ENCODE measurements around the gene MTG2.

The MTG2 gene

DNA sequence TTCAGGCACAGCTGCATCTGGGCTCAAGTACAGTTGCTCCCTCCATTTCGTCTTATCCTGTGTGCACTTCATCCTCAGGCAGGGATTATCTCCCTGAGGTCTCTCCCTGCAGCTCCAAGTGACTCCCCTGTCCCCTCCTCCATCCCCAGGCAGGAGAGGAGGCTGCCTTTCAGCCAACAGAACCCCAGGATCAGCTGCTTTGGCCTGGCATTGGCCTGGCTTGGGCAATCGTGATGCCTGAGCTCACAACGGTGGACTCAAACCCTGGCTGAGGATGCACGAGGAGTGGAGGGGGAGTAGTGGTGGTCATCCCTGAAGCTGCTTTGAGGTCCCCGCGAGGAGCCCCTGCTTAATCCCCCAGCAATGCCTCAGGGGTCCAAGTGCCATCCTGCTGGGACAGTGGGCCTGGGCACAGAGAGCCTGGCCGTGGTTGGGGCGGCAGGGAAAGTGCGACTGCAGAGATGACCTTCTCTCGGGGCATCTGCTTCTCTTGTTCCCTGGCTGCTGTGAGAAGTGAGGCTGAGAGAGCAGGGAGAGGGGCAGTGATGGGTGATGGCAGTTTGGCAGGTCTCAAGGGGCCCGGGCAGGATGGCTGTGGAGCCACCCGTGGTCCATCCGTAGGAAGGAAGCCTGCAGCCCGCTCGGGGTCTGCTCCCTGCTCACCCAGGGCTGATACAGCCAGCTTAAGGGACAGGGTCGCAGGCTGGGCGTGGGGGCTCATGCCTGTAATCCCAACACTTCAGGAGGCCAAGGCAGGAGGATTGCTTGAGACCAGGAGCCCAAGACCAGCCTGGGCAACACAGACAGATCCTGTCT, 43.2 kb downstream of the MTG2 start:
- H3K4me3 ChIP-seq (replicated peaks; ENCODE audit: low read depth, low read length): no peak overlapping the region
- TF ChIP-seq, protein P1, sequence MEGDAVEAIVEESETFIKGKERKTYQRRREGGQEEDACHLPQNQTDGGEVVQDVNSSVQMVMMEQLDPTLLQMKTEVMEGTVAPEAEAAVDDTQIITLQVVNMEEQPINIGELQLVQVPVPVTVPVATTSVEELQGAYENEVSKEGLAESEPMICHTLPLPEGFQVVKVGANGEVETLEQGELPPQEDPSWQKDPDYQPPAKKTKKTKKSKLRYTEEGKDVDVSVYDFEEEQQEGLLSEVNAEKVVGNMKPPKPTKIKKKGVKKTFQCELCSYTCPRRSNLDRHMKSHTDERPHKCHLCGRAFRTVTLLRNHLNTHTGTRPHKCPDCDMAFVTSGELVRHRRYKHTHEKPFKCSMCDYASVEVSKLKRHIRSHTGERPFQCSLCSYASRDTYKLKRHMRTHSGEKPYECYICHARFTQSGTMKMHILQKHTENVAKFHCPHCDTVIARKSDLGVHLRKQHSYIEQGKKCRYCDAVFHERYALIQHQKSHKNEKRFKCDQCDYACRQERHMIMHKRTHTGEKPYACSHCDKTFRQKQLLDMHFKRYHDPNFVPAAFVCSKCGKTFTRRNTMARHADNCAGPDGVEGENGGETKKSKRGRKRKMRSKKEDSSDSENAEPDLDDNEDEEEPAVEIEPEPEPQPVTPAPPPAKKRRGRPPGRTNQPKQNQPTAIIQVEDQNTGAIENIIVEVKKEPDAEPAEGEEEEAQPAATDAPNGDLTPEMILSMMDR (IDR thresholded peaks at IDR 0.05; ENCODE audit: low read length, missing control alignments): no peak

DNA sequence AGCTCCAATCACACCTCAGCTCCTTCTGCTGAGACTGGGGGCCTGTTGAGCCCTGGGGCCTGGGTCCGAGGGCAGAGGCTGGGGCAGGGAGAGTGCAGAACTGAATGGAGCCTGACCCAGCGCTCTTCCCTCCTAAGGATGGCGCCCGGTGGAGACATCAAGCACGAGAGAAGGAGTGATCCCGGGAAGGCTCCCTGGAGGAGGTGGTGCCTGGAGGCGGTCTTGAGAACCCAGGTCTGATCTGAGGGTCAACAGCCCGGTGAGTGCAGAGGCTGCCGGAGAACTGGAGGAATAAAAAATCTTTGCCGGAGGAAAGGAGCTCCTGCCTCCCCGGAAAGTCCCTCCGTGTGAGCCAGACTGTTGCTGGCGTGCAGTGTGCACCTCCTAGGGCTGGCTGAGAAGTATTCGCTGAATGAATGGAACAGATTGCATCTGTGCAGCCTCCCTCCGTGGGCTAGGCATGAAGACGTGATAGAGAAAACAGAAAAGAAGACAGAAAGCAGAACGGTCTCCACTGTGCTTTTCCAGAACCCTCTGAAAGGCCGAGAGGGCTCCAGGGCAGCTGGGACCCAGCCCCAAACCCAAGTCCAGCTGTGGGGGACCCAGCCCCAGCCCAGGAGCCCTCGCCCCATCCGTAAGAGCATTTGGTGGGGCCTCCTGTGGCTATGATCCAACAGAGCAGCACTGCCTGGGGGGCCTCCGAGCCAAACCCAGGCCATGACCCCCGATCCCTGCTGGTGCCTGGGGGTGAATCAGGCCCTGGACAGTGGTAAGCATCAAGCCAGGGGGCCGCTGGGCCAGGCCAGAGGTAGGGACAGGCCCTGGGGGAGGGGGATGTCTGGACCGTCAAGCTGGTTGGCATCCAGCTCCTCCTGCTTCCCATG, 44.1 kb downstream of the MTG2 start:
- H3K4me3 ChIP-seq (replicated peaks; ENCODE audit: low read depth, low read length): no peak overlapping the region
- TF ChIP-seq, protein P1 (IDR thresholded peaks at IDR 0.05; ENCODE audit: low read length, missing control alignments): no peak
- DNase-seq (ENCODE audit: low read depth): no peak

More for the DNA sequence above, 43.2 kb downstream of the MTG2 start:
- DNase-seq (ENCODE audit: low read depth): no peak

DNA sequence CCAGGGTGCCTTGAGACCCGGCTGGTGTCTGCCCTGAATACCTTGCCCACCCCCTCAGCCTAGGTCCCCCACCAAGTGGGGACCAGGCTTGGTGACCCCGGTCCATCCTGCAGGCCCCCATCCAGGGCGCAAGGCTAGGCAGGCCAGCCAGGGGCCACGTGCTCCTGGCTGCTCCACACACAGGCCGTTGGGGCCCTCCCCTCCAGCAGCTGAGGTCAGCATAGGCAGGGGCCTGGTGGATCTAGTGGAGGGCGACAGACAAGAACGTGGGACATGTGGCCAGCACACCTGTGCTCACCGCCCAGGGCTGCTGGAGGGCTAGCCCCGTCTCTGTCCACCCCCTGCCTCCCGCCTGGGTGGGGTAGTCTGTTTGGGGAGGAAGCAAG, 44.8 kb downstream of the MTG2 start:
- TF ChIP-seq, protein P1 (IDR thresholded peaks at IDR 0.05; ENCODE audit: low read length, missing control alignments): no peak
- no peak for DNase-seq (ENCODE audit: low read depth)
- H3K4me3 ChIP-seq (replicated peaks; ENCODE audit: low read depth, low read length): no peak overlapping the region

DNA sequence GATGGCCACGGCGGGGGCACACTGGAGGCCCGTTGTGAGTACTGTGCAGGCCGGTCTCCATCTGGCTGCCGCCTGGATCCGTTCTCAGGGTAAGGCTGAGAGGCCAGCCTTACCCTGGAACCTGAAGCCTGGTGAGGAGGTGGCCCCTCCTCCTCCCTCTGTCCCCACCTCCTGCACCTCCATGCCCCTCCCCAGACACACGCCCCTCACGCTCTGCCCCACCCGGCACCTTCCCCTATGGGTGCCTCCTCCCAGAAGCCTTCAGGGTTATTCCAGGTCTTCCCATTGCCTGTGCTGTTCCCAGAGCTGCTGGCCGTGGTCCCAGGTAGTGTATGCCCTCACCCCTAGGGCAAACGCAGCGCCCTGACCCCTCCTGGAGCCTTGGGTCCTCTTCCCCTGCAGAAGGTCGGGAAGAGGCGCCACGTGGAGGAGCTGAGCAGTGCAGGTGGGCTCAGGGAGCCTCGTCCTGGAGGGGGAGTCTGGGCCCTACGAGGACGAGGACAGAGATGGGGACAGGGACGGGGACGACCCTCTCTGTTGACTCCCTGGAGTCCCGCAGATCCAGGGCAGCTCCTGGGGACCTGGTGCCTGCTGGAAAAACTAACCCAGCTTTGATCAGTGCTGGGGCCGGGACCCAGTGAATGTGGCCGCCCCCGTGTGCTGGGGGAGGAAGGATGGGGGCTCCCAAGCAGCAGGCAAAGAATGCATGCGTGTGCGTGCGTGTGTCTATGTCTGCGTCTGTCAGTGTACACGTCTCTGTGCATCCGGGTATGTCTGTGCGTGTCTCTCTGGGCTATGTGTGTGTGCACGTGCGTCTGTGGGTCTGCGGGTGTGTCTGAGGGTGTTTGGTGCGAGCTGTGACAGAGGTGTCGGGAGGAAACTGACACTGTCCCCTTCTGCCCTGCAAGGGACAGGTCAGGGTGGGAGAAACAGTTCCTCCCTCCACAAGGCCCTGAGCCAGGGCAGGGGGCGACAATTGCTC, 45.4 kb downstream of the MTG2 start:
- no peak for DNase-seq (ENCODE audit: low read depth)
- H3K4me3 ChIP-seq (replicated peaks; ENCODE audit: low read depth, low read length): no peak overlapping the region
- TF ChIP-seq, protein P1 (IDR thresholded peaks at IDR 0.05; ENCODE audit: low read length, missing control alignments): no peak

DNA sequence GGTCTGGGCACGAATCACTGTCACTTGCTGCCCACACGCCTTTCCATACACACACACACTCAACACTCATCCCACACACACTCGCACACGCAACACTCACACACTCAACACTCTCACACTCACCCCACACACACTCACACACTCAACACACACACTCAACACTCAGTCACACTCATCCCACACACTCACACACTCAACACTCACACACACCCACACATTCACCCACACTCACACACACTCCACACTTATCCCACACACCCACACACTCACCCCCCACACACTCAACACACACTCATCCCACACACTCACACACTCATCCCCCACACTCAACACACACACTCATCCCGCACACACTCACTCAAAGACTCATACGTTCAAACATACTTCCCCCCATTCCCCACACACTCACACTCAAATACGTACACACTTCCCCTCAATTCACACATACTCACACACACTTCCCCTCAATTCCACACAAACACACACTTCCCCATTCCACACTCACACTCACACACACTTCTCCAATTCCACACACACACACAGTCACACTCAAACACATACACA, 46.2 kb downstream of the MTG2 start:
- H3K4me3 ChIP-seq (replicated peaks; ENCODE audit: low read depth, low read length): no peak overlapping the region
- DNase-seq (ENCODE audit: low read depth): no peak
- TF ChIP-seq, protein P1 (IDR thresholded peaks at IDR 0.05; ENCODE audit: low read length, missing control alignments): no peak

DNA sequence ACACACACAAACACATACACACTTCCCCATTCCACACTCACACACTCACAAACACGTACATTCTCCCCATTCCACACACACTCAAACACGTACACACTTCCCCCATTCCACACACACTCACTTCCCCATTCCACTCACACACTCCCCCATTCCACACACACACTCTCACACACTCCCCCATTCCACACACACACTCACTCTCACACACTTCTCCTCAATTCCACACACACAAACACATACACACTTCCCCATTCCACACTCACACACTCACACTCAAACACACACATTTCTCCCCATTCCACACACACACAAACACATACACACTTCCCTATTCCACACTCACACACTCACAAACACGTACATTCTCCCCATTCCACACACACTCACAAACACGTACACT, 46.8 kb downstream of the MTG2 start:
- DNase-seq (ENCODE audit: low read depth): no peak

More for the DNA sequence above, 46.8 kb downstream of the MTG2 start:
- H3K4me3 ChIP-seq (replicated peaks; ENCODE audit: low read depth, low read length): no peak overlapping the region
- TF ChIP-seq, protein P1 (IDR thresholded peaks at IDR 0.05; ENCODE audit: low read length, missing control alignments): no peak
